GM19351 (cell line): ENCODE data around the gene CHN2.

ENCODE experiments used
- ATAC-seq: cut with Tn5 transposase; IDR thresholded peaks from one replicate; pipeline ENCODE4 v1.9.1; 2021; ENCODE audit warnings: mild to moderate bottlenecking, moderate library complexity; ENCODE audit not compliant: unreplicated experiment

The CHN2 gene

GRCh38 chr7:29217113-29217512 lies 22.5 kb downstream of the CHN2 start:
- ATAC-seq: no peak

GRCh38 chr7:29224726-29225125 lies 30.2 kb downstream of the CHN2 start:
- ATAC-seq: no peak

- ATAC-seq: no peak
These were observed 33.9 kb downstream of the CHN2 start for GRCh38 chr7:29228289-29229011.

GRCh38 chr7:29229066-29229465 lies 34.5 kb downstream of the CHN2 start:
- ATAC-seq: no peak

GRCh38 chr7:29229946-29230345 lies 35.4 kb downstream of the CHN2 start:
- ATAC-seq: no peak

- ATAC-seq: no peak
These were observed 36.3 kb downstream of the CHN2 start for GRCh38 chr7:29230871-29231345.

- ATAC-seq: no peak
These were observed 37.2 kb downstream of the CHN2 start for GRCh38 chr7:29231671-29232232.

- ATAC-seq: no peak
These were observed 39.9 kb downstream of the CHN2 start for GRCh38 chr7:29234438-29234837.

GRCh38 chr7:29236071-29236580 lies 41.6 kb downstream of the CHN2 start:
- no peak for ATAC-seq

- no peak for ATAC-seq
These were observed 42.1 kb downstream of the CHN2 start for GRCh38 chr7:29236649-29237048.

GRCh38 chr7:29237489-29237888 lies 42.9 kb downstream of the CHN2 start:
- ATAC-seq: no peak

GRCh38 chr7:29239638-29240037 lies 45.1 kb downstream of the CHN2 start:
- ATAC-seq: no peak

GRCh38 chr7:29242265-29242664 lies 47.7 kb downstream of the CHN2 start:
- ATAC-seq: no peak

- peak; percentile 72 for ATAC-seq
These were observed 49.5 kb downstream of the CHN2 start for GRCh38 chr7:29243910-29244655.

- ATAC-seq: no peak
These were observed 52.8 kb downstream of the CHN2 start for GRCh38 chr7:29247224-29247962.

- ATAC-seq: no peak
These were observed 53.3 kb downstream of the CHN2 start for GRCh38 chr7:29247963-29248236.

GRCh38 chr7:29248713-29249382 lies 54.3 kb downstream of the CHN2 start:
- ATAC-seq: no peak

- no peak for ATAC-seq
These were observed 54.8 kb downstream of the CHN2 start for GRCh38 chr7:29249383-29249750.

- ATAC-seq: no peak
These were observed 55.3 kb downstream of the CHN2 start for GRCh38 chr7:29249860-29250259.

- no peak for ATAC-seq
These were observed 58.6 kb downstream of the CHN2 start for GRCh38 chr7:29253225-29253624.

- no peak for ATAC-seq
These were observed 60.0 kb downstream of the CHN2 start for GRCh38 chr7:29254591-29254990.
